Testis (tissue), 2 donors: ENCODE data around the gene GPR132.

ENCODE experiments used
- POLR2A ChIP-seq: fragments of 450-650 bp; IDR thresholded peaks from one replicate; pipeline ENCODE4 v1.6.1; 2017; ENCODE audit warnings: antibody characterized with exemption, mild to moderate bottlenecking, moderate library complexity
- TF ChIP-seq, protein P1 (sequence below), 3 experiments: fragments of 450-650 bp in 2 of 3; fragments of 200-600 bp in 1 of 3; sonication (generic) in 1 of 3; IDR thresholded peaks; one replicate each; pipeline ENCODE4 v1.5.1; 2016 to 2019; ENCODE audit warnings: antibody characterized with exemption in 3 of 3, mild to moderate bottlenecking in 2 of 3, moderate library complexity in 1 of 3

DNA sequence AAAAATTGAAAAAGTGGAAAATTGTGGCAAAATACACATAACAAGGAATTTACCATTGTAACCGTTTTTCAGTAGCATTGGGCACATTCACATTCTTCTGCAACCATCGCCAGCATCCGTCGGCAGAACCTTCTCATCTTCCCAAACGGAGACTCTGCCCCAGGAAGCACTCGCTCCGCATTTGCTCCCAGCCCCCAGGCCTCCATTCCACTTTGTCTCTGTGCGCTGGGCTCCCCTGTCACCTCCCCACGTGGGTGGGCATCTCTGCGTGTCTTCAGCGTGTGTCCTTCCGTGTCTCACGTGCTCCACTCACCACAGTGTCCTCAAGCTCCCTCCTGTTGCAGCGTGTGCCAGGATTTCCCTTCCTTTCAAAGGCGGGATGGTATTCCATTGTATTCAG is 9.9 kb downstream of the GPR132 start:
- TF ChIP-seq, protein P1, sequence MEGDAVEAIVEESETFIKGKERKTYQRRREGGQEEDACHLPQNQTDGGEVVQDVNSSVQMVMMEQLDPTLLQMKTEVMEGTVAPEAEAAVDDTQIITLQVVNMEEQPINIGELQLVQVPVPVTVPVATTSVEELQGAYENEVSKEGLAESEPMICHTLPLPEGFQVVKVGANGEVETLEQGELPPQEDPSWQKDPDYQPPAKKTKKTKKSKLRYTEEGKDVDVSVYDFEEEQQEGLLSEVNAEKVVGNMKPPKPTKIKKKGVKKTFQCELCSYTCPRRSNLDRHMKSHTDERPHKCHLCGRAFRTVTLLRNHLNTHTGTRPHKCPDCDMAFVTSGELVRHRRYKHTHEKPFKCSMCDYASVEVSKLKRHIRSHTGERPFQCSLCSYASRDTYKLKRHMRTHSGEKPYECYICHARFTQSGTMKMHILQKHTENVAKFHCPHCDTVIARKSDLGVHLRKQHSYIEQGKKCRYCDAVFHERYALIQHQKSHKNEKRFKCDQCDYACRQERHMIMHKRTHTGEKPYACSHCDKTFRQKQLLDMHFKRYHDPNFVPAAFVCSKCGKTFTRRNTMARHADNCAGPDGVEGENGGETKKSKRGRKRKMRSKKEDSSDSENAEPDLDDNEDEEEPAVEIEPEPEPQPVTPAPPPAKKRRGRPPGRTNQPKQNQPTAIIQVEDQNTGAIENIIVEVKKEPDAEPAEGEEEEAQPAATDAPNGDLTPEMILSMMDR (IDR thresholded peaks at IDR 0.05) = no peak
- no peak for TF ChIP-seq POLR2A
